GM12878 (cell line): Measurements from ENCODE around the gene TTF2. TPM values are rescaled to one million over a fixed set of nuclear protein-coding genes. Genes with fewer than 3 reads are reported as not detected.
A peak's percentile ranks its signal among the peaks of the same experiment; 100 is the strongest.
"Not testable (repeated sequence)": the region's sequence is repeated elsewhere in the genome, so short reads cannot be mapped to it uniquely, and the experiment has no call there.

ENCODE experiments used
- ATAC-seq: fragments of 200-7000 bp; cut with Tn5 transposase; 3 replicates; pipeline ENCODE4 v1.9.1; 2020; ENCODE audit warnings: mild to moderate bottlenecking, moderate library complexity
- BruUV-seq: library from RNA; stranded (reverse); fragments of 400-500 nt; replicated peaks from 2 replicates; lab custom pipeline; 2021; lab: Mats Ljungman, UMichigan
- CTCF ChIA-PET: fragments of 300-600 bp; sonication (Branson Sonifier 250); formaldehyde crosslinking; extraction: SDS; loops from one replicate; lab custom pipeline; 2021; ENCODE audit warnings: inconsistent platforms; lab: Yijun Ruan, JAX
- POLR2A ChIA-PET: fragments of 350-600 bp; formaldehyde crosslinking; extraction: SDS; loops from one replicate; lab custom pipeline; 2021; ENCODE audit warnings: inconsistent platforms; lab: Charles Lee
- RAD21 ChIA-PET: fragments of 300-600 bp; sonication (Branson Sonifier 250); formaldehyde crosslinking; loops from one replicate; lab custom pipeline; 2023; ENCODE audit warnings: antibody characterized with exemption; ENCODE audit not compliant: unreplicated experiment; lab: Charles Lee
- SMC1A ChIA-PET: fragments of 300-600 bp; sonication (Branson Sonifier 250); formaldehyde crosslinking; loops from one replicate; lab custom pipeline; 2023; ENCODE audit not compliant: unreplicated experiment, uncharacterized antibody; lab: Charles Lee
- DNase-seq: peaks from one replicate; pipeline ENCODE4 v3.0.0-alpha.2; 2011; ENCODE audit warnings: low read depth, low spot score
- FAIRE-seq: peaks from 3 replicates; lab custom pipeline; 2011; peaks lifted over from hg19 to GRCh38; lab: Jason Lieb, UNC
- H2AFZ ChIP-seq: 2 replicates; pipeline ENCODE4 v1.6.0; 2011; ENCODE audit warnings: low read depth, low read length, control low read depth; ENCODE audit not compliant: control insufficient read depth
- H3K27ac ChIP-seq: 2 replicates; pipeline ENCODE4 v1.5.1; 2011; ENCODE audit warnings: control low read depth; ENCODE audit not compliant: control insufficient read depth, insufficient read depth
- H3K27me3 ChIP-seq, 2 experiments: replicated peaks in 1 of 2; 2 replicates each; pipeline versions ENCODE4 v1.6.0 to v1.6.1; 2011; ENCODE audit warnings: low read length in 1 of 2; ENCODE audit not compliant: control insufficient read depth in 2 of 2, insufficient read depth in 2 of 2
- H3K36me3 ChIP-seq, 2 experiments: 2 replicates each; pipeline ENCODE4 v1.5.1; 2011; ENCODE audit warnings: low read length in 1 of 2; ENCODE audit not compliant: control insufficient read depth in 2 of 2, insufficient read depth in 2 of 2
- H3K4me1 ChIP-seq: 2 replicates; pipeline ENCODE4 v1.6.1; 2011; ENCODE audit warnings: mild to moderate bottlenecking, low read length, moderate library complexity, mixed read lengths; ENCODE audit not compliant: control insufficient read depth, insufficient read depth
- H3K4me2 ChIP-seq: 2 replicates; pipeline ENCODE4 v1.6.0; 2011; ENCODE audit warnings: control low read depth; ENCODE audit not compliant: control insufficient read depth, insufficient read depth
- H3K4me3 ChIP-seq: fragments of 200-600 bp; sonication (generic); 2 replicates; pipeline ENCODE4 v1.5.1; 2016
- H3K79me2 ChIP-seq: 2 replicates; pipeline ENCODE4 v1.6.0; 2011; ENCODE audit warnings: low read length; ENCODE audit not compliant: control insufficient read depth, insufficient read depth
- H3K9ac ChIP-seq: 2 replicates; pipeline ENCODE4 v1.8.0; 2011; ENCODE audit warnings: low read length, control low read depth, mixed read lengths; ENCODE audit not compliant: control insufficient read depth, insufficient read depth
- H3K9me3 ChIP-seq: replicated peaks from 3 replicates; pipeline ENCODE4 v1.5.1; 2011; ENCODE audit warnings: mild to moderate bottlenecking, low read length; ENCODE audit not compliant: control insufficient read depth, insufficient read depth
- H4K20me1 ChIP-seq: 2 replicates; pipeline ENCODE4 v1.6.0; 2011; ENCODE audit not compliant: control insufficient read depth, insufficient read depth
- CREB1 ChIP-seq: IDR thresholded peaks from 2 replicates; pipeline ENCODE4 v1.6.1; 2012; ENCODE audit warnings: low read depth, mild to moderate bottlenecking, inconsistent platforms
- MXI1 ChIP-seq: fragments of 150-350 bp; IDR thresholded peaks from 2 replicates; pipeline ENCODE4 v1.6.1; 2011; ENCODE audit warnings: low read depth, mild to moderate bottlenecking, inconsistent platforms, low read length, improper control_type of control experiment
- RBBP5 ChIP-seq: fragments of 200-600 bp; sonication (generic); conservative IDR thresholded peaks from 2 replicates; pipeline ENCODE4 v1.6.1; 2016
- WGBS: methylation state at CpG from one replicate; pipeline ENCODE4 v1.1.6; 2016; ENCODE audit warnings: low lambda C conversion rate; ENCODE audit not compliant: insufficient replicate concordance, insufficient coverage; ENCODE audit errors: missing lambda C conversion rate; 5-methylcytosine and 5-hydroxymethylcytosine counted together
- in situ Hi-C: fragments of 300-500 bp; cut with MboI; formaldehyde crosslinking; loops from 9 replicates; pipeline ENCODE4 v1.14.3; 2018; ENCODE audit warnings: mixed read lengths
- intact Hi-C: fragments of 100-400 bp; cut with micrococcal nuclease; formaldehyde crosslinking; loops from one replicate; pipeline ENCODE4 v1.14.2; 2022; ENCODE audit not compliant: unreplicated experiment
- polyA plus RNA-seq, 11 experiments: library from polyadenylated mRNA; depleted of rRNA in 4 of 11; unstranded in 6 of 11; stranded (reverse) in 5 of 11; fragments of >200 nt; fragmentation: Nextera tagmentation in 4 of 11; fragmentation: Illumina TruSeq in 1 of 11; extraction: Ambion mirVana in 4 of 11; extraction: Trizol in 1 of 11; gene quantifications; 1 replicate in 1 of 11; 2 replicates in 10 of 11; pipeline versions ENCODE4 v1.2.1 to v1.2.3, GENCODE V29; 2011 to 2016; ENCODE audit warnings: inconsistent platforms in 2 of 11, missing spikeins in 2 of 11, low read depth in 1 of 11
- total RNA-seq, 4 experiments: library from RNA; depleted of rRNA in 3 of 4; stranded (reverse); fragments of >200 nt in 3 of 4; fragmentation: Illumina TruSeq in 1 of 4; extraction: Trizol in 1 of 4; gene quantifications; 2 replicates each; pipeline versions ENCODE4 v1.2.1 to v1.2.3, GENCODE V29; 2013 to 2021
- TF ChIP-seq, protein P1 (sequence below): IDR thresholded peaks from 2 replicates; pipeline ENCODE4 v1.6.1; 2012; ENCODE audit warnings: low read depth, low read length, improper control_type of control experiment

TTF2 gene
- total and polyA plus RNA-seq, 10 of the 15 experiments (the other 5 are each of a cell fraction or from before 2014, with no cell fraction given): 17.7 to 134 (median 78.2) TPM

DNA sequence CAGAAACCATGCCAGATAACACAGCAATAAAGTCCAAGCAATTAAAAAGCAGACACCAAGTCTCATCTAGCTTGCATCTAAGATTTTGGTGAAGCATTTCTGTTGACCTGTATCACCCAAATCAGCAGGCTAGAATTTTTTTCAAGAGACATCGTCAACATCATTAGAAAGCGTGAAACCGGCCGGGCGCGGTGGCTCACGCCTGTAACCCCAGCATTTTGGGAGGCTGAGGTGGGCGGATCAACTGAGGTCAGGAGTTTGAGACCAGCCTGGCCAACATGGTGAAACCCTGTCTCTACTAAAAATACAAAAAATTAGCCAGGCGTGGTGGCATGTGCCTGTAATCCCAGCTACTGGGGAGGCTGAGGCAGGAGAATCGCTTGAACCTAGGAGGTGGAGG lies 59.0 kb downstream of the TTF2 start:
- H3K4me2 ChIP-seq, in situ Hi-C loops, H3K36me3 ChIP-seq, H3K4me3 ChIP-seq, H3K9me3 ChIP-seq, DNase-seq, H3K9ac ChIP-seq, H3K27me3 ChIP-seq, H2AFZ ChIP-seq, intact Hi-C loops, ATAC-seq, BruUV-seq, H3K27ac ChIP-seq, H3K4me1 ChIP-seq, FAIRE-seq, H4K20me1 ChIP-seq, H3K79me2 ChIP-seq: not testable (repeated sequence)
- ChIA-PET CTCF (interaction anchor here (0.8 to 2.4 kb wide), 2 partner anchors 9 to 14 kb away, joined by 3 to 21 read pairs; no protein-coding TSS in a partner anchor), POLR2A (interaction anchor here (0.7 kb wide), 1 partner anchor 9 kb away, joined by 3 read pairs; no protein-coding TSS in a partner anchor), SMC1A (interaction anchor here (0.7 to 1.2 kb wide), 4 partner anchors 10 to 48 kb away, joined by 3 to 4 read pairs (median 4); no protein-coding TSS in a partner anchor), RAD21 (interaction anchor here (1.5 to 1.8 kb wide), 2 partner anchors 9 to 54 kb away, joined by 3 to 5 read pairs; no protein-coding TSS in a partner anchor)
- WGBS: 96% methylated on average over 10 of the region's 10 CpGs

DNA sequence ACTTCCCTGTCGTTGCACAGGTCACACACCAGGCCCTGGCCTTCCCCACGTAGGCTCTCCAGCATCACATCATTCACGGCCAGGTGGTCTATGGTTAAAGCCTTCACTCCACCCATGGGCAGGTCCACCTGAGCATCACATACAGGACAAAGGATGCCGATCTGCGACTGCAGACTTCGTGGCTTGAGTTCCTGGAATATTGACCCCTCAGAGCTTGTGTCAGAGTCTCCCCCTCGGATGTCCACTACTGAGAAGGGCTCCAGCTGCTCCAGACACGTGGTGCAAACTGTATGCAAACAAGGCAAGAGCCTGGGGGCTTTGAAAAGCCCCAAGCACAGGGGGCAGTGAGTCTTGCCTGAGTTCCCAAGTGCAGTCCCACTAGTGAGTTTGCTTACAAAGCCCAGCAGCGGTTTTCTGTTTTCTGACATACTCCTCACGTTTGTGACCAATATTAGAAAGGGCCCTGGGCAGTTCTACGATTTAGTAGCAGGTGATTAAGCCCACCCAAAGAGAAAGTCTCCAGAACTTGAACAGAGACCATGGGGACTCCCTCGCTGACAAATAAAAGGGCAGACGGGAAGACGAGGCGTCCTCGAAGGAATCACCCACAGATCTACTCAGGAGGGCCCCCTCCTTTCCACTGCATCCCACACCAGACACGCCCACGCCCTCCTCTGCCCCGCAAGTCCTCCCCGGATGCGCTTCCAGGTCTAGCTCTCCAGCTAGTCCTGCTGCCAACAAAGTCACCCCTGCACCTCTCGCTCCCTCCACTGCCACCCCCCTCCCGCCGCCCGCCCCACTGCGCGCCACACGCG lies 60.9 kb downstream of the TTF2 start:
- Histone ChIP-seq H3K4me1 (no peaks in the 10 kb centered on the region), H3K9ac (peak overlapping the region; percentile 28; the same call in 1 of the 2 replicates), H3K27ac (no peak overlapping the region), H4K20me1 (no peaks in the 10 kb centered on the region), H3K79me2 (no peaks in the 10 kb centered on the region), H3K4me2 (peak overlapping the region; percentile 88), H3K27me3 (peaks cover 0 to 3% of the 10 kb centered on the region in 2 experiments; a peak in 2 of 4 replicates), H2AFZ (peak overlapping the region; percentile 78; the same call in 1 of the 2 replicates), H3K9me3 (no peaks in the 10 kb centered on the region), H3K4me3 (peak overlapping the region; percentile 81), H3K36me3 (no peaks in the 10 kb centered on the region)
- BruUV-seq: no TSS peak
- WGBS: 29% methylated on average over 24 of the region's 29 CpGs
- FAIRE-seq (peak; percentile 44), DNase-seq (no peak), ATAC-seq (peak; percentile 44)
- intact Hi-C loops (no loop called here), in situ Hi-C loops (no loop called here)
- TF ChIP-seq, protein P1, sequence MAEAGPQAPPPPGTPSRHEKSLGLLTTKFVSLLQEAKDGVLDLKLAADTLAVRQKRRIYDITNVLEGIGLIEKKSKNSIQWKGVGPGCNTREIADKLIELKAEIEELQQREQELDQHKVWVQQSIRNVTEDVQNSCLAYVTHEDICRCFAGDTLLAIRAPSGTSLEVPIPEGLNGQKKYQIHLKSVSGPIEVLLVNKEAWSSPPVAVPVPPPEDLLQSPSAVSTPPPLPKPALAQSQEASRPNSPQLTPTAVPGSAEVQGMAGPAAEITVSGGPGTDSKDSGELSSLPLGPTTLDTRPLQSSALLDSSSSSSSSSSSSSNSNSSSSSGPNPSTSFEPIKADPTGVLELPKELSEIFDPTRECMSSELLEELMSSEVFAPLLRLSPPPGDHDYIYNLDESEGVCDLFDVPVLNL: no peak
- no peak for TF ChIP-seq RBBP5
- no peak for TF ChIP-seq MXI1
- TF ChIP-seq CREB1: no peak
- ChIA-PET RAD21 (no interaction called here), CTCF (interaction anchor here (0.7 to 2.4 kb wide), 4 partner anchors 8 to 546 kb away, joined by 3 to 21 read pairs (median 4); no protein-coding TSS in a partner anchor), SMC1A (interaction anchor here (0.7 to 1.3 kb wide), 2 partner anchors 7 to 56 kb away, joined by 4 read pairs; no protein-coding TSS in a partner anchor), POLR2A (interaction anchor here (0.5 kb wide), 1 partner anchor 322 kb away, joined by 4 read pairs; no protein-coding TSS in a partner anchor)
